Activated CD8-positive, alpha-beta memory T cell treated with anti-CD3 and anti-CD28 coated beads for 4 hours (primary cell): ENCODE measurements around the gene TFIP11.
"Not testable (repeated sequence)": the region's sequence is repeated elsewhere in the genome, so short reads cannot be mapped to it uniquely, and the experiment has no call there.

Source experiments
- DNase-seq, 2 donors: peaks; one replicate each; pipeline ENCODE4 v3.0.0-alpha.2; 2020; ENCODE audit warnings: low read depth in 2 of 2

The TFIP11 gene

GRCh38 chr22:26541167-26541819, 29.0 kb upstream of the TFIP11 start:
- no peak for DNase-seq

DNA sequence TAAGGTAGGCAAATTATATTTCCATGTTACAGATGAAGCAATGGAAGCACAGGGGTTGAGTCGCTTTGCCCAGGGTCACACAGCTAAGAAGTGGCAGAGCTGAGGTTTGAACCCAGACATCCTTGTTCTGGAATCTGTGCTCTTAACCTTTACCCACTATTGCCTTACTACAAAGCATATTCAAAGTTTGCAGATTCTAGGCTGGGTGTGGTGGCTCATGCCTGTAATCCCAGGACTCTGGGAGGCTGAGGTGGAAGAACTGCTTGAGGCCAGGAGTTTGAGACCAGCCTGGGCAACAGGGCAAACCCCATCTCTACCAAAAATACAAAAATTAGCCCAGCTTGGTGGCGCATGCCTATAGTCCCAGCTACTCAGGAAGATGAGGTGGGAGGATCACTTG, 27.8 kb upstream of the TFIP11 start:
- no peak for DNase-seq

- DNase-seq, result no peak
Observed at GRCh38 chr22:26536762-26537134, 24.5 kb upstream of the TFIP11 start.

DNA sequence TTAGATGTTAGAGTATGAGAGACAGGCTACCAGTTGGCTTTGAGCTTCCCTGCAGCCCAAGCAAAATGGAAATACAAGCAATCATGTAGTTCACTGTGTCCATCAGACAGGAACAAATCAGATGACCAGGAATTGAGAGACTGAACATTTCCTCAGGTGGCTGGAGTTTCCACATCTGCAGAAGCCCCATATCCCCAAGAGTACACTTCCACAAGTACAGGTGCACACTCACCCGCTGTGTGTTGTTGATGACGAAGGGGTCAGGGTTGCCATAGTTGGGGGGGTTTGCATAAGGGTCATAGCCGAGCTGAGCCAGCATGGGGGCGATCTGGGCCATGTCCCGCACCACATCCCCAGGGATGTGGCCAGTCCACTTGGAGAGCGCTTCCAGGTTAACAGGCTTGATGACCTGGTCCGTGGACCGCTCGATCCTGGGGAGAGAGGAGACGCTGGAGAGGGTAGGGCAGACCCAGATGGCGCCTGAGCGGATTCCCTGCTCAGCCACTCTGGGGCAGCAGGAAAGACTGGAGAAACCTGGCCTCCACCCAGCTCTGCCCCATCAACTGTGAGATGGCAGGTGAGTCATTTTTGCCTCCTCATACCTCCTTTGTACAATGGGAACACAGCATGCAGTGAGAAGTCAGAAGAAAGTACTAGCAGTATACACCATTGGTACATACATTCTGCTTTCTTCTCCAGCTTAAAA, 23.9 kb upstream of the TFIP11 start:
- DNase-seq, result no peak

DNA sequence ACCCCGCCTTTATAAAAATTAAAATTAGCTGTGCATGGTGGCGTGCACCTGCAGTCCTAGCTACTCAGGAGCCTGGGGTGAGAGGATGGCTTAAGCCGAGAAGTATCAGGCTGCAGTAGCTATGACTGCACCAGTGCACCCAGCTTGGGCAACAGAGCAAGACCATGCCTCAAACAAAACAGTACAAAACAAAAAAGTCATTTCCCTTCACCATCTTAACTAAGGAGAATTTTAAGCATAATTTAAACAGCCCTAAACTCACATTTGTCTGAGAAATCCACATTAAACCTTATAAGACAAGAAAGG, 23.3 kb upstream of the TFIP11 start:
- no peak for DNase-seq

DNA sequence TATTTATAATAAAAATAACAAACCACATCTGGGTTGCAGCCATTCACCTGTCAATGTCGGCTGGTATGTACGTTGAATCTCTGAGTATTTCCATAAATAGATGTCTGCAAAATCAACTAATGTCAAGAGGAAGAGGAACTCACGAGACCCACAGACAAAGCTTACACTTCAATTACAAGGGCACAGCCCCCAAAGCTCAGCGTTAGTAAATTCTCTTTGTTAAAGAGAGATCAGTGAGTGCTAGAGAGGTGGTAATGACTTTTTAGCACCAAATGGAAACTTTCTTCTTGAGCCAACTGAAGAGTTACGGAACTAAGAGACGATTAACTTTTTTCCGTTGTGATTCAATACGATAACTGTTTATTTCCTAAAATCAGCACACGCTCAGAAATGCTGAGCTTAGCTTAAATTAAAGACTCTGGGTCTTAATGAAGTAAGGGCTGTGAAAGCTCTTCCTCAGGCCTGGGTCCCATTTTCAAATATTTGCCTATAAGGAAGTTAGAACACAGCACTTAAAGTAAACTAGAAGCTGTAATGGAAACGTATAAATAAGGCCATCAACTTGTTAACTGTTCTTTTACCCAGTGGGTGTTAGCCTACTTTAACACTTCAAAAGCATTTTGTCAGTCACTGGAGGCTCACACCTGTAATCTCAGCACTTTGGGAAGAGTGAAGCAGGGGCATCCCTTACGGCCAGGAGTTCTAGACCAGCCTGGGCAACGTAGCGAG, 22.8 kb upstream of the TFIP11 start:
- DNase-seq, result no peak

DNA sequence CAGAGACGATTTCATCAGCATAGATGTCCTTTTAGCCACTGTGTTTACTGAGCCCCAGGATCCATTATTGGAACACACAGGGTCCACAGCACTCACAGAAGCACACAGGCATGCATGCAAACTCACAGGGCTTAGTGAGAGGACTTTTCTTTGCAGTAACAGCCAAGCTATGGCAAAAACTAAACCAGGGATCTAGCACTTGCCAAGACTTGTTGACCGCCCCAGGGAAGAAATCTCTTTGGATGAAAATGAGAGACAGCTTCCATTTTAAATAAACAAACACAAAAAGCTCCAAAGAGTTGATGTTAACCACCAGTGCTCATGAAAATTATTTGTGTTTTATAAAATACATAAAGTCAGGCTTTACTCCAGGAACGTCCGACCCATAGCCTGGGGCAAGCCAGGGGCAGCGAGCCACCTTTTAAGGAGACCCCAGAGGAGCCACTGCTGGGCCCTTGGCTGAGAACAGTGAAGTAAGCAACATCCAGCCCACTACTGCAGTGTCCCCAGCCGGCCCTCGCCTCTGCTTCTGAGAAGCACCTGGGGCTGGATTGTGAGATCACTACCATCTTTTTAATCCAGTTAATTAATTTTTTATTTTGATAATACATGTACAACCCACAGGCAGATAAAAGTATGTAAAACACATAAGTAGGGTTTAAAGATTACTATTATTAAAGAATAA, 22.0 kb upstream of the TFIP11 start:
- no peak for DNase-seq

DNA sequence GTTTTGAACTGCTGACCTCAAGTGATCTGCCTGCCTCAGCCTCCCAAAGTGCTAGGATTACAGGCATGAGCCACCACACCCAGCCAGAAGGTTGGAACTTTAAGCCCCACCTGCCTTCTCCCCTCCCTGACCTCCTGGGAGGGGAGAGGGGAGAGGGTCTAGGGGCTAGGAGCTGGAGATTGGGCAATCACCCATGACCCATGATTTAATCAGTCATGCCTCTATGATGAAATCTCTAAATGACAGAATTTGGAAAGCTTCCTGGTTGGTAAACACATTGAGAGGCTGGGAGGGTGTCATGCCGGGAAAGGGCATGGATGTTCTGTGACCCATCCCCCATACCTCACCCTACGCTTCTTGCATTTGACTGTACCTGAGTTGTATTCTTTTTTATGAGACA, 17.1 kb upstream of the TFIP11 start:
- DNase-seq, result no peak

GRCh38 chr22:26528518-26528917, 16.2 kb upstream of the TFIP11 start:
- not testable (repeated sequence) for DNase-seq

DNA sequence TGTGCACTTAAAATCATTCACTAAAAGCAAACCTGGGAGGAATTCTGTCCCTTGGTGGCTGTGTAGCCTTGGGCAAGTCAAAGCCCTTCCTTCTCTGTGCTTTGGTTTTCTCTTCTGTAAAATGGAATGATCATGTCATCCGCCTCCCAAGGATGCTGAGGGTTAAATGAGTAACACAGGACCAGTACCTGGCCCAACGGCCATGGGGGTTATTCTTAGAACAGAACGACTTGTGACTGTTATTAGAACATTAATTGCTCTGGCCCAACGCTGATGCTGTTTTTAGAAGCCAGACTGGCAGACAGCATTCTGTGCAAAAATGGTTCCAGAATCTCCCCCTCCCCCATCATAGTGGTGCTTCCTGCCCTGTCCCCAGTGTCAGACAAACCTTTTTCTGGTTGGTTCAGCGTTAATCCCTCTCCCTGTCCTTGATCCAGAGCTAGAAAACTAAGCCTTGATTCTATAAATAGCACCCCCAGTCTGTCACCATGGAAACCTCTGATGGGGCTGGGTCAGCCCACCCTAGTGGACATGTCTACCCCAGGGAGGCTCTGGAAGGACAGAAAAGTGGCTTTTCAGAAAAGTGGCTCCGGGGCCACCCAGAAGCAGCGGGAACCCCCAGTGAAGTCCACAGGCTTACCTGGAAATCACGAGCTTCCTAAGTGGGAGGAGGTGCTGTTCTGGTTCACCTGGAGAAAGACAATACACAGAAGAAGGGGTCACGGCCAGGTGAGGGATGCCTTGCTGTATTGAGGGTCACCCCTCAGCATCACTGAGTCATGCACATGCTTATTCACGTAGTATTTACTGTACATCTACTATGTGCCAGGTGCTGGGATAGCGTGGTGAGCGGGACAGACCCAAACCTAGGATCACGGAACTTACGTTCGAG, 15.5 kb upstream of the TFIP11 start:
- DNase-seq, result no peak

GRCh38 chr22:26527167-26527566, 14.9 kb upstream of the TFIP11 start:
- no peak for DNase-seq

- DNase-seq, result no peak
Observed at GRCh38 chr22:26525946-26526564, 13.8 kb upstream of the TFIP11 start.

DNA sequence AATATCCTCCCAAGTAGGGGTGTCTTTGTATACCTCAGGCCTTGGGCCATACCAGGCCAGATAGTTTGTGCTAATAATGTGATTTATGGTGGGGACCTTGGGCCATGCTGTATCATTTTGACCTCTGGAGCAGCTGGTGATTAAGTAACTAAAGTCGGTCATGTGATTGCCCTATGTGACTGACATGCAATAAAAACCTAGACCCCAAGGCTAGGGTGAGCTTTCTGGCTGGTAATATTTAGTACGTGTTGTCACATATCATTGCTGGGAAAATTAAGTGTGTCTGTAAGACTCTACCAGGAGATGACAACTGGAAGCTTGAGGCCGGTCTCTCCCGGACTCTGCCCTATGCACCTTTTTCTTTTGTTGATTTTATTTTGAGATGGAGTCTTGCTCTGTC, 12.6 kb upstream of the TFIP11 start:
- no peak for DNase-seq

DNA sequence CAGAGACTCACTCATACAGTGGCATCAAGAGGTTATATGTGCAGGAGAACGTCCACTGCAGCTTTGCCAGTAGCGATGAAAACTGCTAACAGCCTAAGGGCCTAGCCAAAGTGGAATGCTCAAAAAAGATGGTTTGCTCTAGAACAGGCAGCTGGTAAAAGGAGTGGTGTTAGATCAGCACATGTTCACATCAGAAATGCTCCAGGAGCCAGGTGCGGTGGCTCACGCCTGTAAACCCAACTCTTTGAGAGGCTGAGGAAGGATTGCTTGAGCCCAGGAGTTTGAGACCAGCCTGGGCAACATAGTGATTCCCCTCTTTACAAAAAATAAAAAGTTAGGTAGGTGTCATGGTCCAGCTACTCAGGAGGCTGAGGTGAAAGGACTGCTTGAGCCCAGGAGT, 10.3 kb upstream of the TFIP11 start:
- no peak for DNase-seq

- DNase-seq, result no peak
Observed at GRCh38 chr22:26522012-26522411, 9.7 kb upstream of the TFIP11 start.

DNA sequence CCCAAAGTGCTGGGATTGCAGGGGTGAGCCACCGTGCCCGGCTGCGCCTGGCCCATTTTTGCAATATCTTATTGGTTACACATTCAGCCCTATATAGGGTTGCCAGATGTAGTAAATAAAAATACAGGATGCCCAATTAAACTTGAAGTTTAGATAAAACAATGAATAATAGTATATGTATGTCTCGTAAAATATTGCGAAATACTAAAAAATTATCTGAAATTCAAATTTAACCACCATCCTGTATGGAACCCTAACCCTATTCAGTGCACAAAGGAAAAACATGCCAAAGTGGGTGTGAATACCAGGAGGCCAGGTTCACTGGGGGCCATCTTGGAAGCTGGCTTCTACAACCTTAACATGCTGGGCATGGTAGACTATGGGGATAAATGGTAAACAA, 5.2 kb upstream of the TFIP11 start:
- no peak for DNase-seq

GRCh38 chr22:26516503-26516902, 4.2 kb upstream of the TFIP11 start:
- no peak for DNase-seq

- DNase-seq, result no peak
Observed at GRCh38 chr22:26515931-26516330, 3.7 kb upstream of the TFIP11 start.

- DNase-seq, result no peak
Observed at GRCh38 chr22:26514419-26515161, 2.3 kb upstream of the TFIP11 start.

DNA sequence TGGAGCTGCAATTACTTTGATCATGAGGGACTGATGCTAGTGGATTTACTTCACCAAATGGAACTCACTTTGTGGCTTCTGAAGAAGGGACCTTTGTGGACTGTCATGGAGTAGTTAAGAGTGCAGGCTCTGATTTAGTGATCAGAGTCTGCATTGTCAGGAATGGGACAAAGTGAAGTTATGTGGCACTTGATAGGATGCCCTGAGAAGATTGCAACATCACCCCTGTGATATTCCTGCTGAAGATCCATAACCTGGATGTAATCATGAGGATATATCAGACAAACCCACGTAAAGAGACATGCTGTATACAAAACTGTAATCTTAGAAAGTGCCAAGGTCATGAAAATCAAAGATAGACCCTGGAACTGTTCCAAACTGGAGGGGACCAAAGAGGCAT, 1.6 kb upstream of the TFIP11 start:
- DNase-seq, result no peak

GRCh38 chr22:26508148-26508547, 4.1 kb downstream of the TFIP11 start:
- no peak for DNase-seq
